HepG2 (cell line): ENCODE data around the gene ZNF71. TPM values are rescaled to one million over a fixed set of nuclear protein-coding genes. Genes with fewer than 3 reads are reported as not detected.

Experiments used
- AHR ChIP-seq: IDR thresholded peaks from 2 replicates; pipeline ENCODE4 v1.6.1; 2018; ENCODE audit warnings: missing genetic modification reagents, missing compliant biosample characterization
- FIP1L1 ChIP-seq: fragments of 200-400 bp; formaldehyde crosslinking; IDR thresholded peaks from 2 replicates; pipeline ENCODE4 v1.6.1; 2018; ENCODE audit warnings: low read depth, mild to moderate bottlenecking, low read length, moderate library complexity, borderline replicate concordance; ENCODE audit not compliant: insufficient read depth
- KDM2A ChIP-seq: sonication (generic); formaldehyde crosslinking; IDR thresholded peaks from 2 replicates; pipeline ENCODE4 v1.4.0; 2020; ENCODE audit warnings: low read depth, missing genetic modification reagents, borderline replicate concordance
- KMT2A ChIP-seq: sonication (generic); formaldehyde crosslinking; IDR thresholded peaks from 2 replicates; pipeline ENCODE4 v1.4.0; 2020; ENCODE audit warnings: missing genetic modification reagents
- MED13 ChIP-seq: sonication (generic); formaldehyde crosslinking; IDR thresholded peaks from 2 replicates; pipeline ENCODE4 v1.5.0; 2020; ENCODE audit warnings: missing genetic modification reagents
- POGZ ChIP-seq: sonication (generic); formaldehyde crosslinking; IDR thresholded peaks from 2 replicates; pipeline ENCODE4 v1.4.0; 2020; ENCODE audit warnings: mild to moderate bottlenecking, missing genetic modification reagents
- RXRB ChIP-seq: IDR thresholded peaks from 2 replicates; pipeline ENCODE4 v1.6.1; 2016; ENCODE audit warnings: borderline replicate concordance, missing genetic modification reagents, missing compliant biosample characterization
- SOX6 ChIP-seq, 2 experiments: fragments of 450-650 bp in 1 of 2; sonication (generic) in 1 of 2; formaldehyde crosslinking in 1 of 2; IDR thresholded peaks; 2 replicates each; pipeline versions ENCODE4 v1.4.0 to v1.6.1; 2017 to 2020; ENCODE audit warnings: antibody characterized with exemption in 1 of 2, mild to moderate bottlenecking in 1 of 2, missing genetic modification reagents in 1 of 2
- SP140L ChIP-seq: sonication (generic); formaldehyde crosslinking; IDR thresholded peaks from 2 replicates; pipeline ENCODE4 v1.4.0; 2020; ENCODE audit warnings: missing genetic modification reagents, borderline replicate concordance
- STAG1 ChIP-seq: sonication (generic); formaldehyde crosslinking; IDR thresholded peaks from 2 replicates; pipeline ENCODE4 v1.4.0; 2020; ENCODE audit warnings: missing genetic modification reagents
- TARDBP ChIP-seq: sonication (generic); formaldehyde crosslinking; IDR thresholded peaks from 2 replicates; pipeline ENCODE4 v1.8.0; 2022; ENCODE audit warnings: mild to moderate bottlenecking, missing genetic modification reagents
- ZNF350 ChIP-seq: sonication (generic); formaldehyde crosslinking; IDR thresholded peaks from 2 replicates; pipeline ENCODE4 v1.4.0; 2020; ENCODE audit warnings: mild to moderate bottlenecking, low read depth, missing genetic modification reagents, borderline replicate concordance
- ZNF543 ChIP-seq: sonication (generic); formaldehyde crosslinking; IDR thresholded peaks from 2 replicates; pipeline ENCODE4 v1.4.0; 2020; ENCODE audit warnings: mild to moderate bottlenecking, missing genetic modification reagents
- ZNF552 ChIP-seq: sonication (generic); formaldehyde crosslinking; IDR thresholded peaks from 2 replicates; pipeline ENCODE4 v1.9.0; 2022; ENCODE audit warnings: missing genetic modification reagents, mild to moderate bottlenecking, borderline replicate concordance
- ZNF605 ChIP-seq: sonication (generic); formaldehyde crosslinking; IDR thresholded peaks from 2 replicates; pipeline ENCODE4 v1.8.0; 2022; ENCODE audit warnings: mild to moderate bottlenecking, missing genetic modification reagents
- ZNF747 ChIP-seq: sonication (generic); formaldehyde crosslinking; IDR thresholded peaks from 2 replicates; pipeline ENCODE4 v1.8.1; 2023; ENCODE audit warnings: missing genetic modification reagents, mild to moderate bottlenecking, borderline replicate concordance
- ZSCAN12 ChIP-seq: sonication (generic); formaldehyde crosslinking; IDR thresholded peaks from 2 replicates; pipeline ENCODE4 v1.9.0; 2021; ENCODE audit warnings: mild to moderate bottlenecking, missing genetic modification reagents
- polyA plus RNA-seq, 8 experiments: library from polyadenylated mRNA; depleted of rRNA in 3 of 8; stranded (reverse) in 7 of 8; unstranded in 1 of 8; fragments of >200 nt; fragmentation: Illumina TruSeq in 4 of 8; extraction: Trizol in 4 of 8; gene quantifications; 2 replicates each; pipeline versions ENCODE4 v1.2.1 to v1.2.3, GENCODE V29; 2011 to 2016; ENCODE audit warnings: low read depth in 4 of 8, missing spikeins in 1 of 8, mixed read lengths in 1 of 8; ENCODE audit not compliant: insufficient read depth in 1 of 8
- total RNA-seq, 5 experiments: library from RNA; depleted of rRNA; stranded (reverse); fragments of >200 nt; fragmentation: Illumina TruSeq; extraction: Trizol; gene quantifications; 2 replicates each; pipeline ENCODE4 v1.2.3, GENCODE V29; 2016; ENCODE audit warnings: low read depth in 1 of 5
- TF ChIP-seq, protein P1 (sequence below), 2 experiments: IDR thresholded peaks; 2 replicates each; pipeline ENCODE4 v1.6.1; 2011 to 2012; ENCODE audit warnings: low read length in 2 of 2, borderline replicate concordance in 1 of 2, low read depth in 1 of 2, mild to moderate bottlenecking in 1 of 2, moderate library complexity in 1 of 2
- TF ChIP-seq, protein P2 (sequence below): IDR thresholded peaks from 2 replicates; pipeline ENCODE4 v1.6.1; 2012; ENCODE audit warnings: inconsistent platforms
- TF ChIP-seq, protein P3 (sequence below): sonication (generic); formaldehyde crosslinking; IDR thresholded peaks from 2 replicates; pipeline ENCODE4 v1.8.1; 2023; ENCODE audit warnings: mild to moderate bottlenecking, missing genetic modification reagents
- TF ChIP-seq, protein P4 (sequence below): sonication (generic); formaldehyde crosslinking; IDR thresholded peaks from 2 replicates; pipeline ENCODE4 v1.8.1; 2022; ENCODE audit warnings: mild to moderate bottlenecking, missing genetic modification reagents
- TF ChIP-seq, protein P5 (sequence below): IDR thresholded peaks from 2 replicates; pipeline ENCODE4 v1.6.1; 2016; ENCODE audit warnings: low read depth, borderline replicate concordance
- TF ChIP-seq, protein P6 (sequence below): IDR thresholded peaks from 2 replicates; pipeline ENCODE4 v1.6.1; 2018; ENCODE audit warnings: missing genetic modification reagents

The ZNF71 gene
- total and polyA plus RNA-seq, 2 of the 13 experiments (the other 11 are each of a cell fraction or from before 2014, with no cell fraction given): 2.2 to 4.4 TPM

DNA sequence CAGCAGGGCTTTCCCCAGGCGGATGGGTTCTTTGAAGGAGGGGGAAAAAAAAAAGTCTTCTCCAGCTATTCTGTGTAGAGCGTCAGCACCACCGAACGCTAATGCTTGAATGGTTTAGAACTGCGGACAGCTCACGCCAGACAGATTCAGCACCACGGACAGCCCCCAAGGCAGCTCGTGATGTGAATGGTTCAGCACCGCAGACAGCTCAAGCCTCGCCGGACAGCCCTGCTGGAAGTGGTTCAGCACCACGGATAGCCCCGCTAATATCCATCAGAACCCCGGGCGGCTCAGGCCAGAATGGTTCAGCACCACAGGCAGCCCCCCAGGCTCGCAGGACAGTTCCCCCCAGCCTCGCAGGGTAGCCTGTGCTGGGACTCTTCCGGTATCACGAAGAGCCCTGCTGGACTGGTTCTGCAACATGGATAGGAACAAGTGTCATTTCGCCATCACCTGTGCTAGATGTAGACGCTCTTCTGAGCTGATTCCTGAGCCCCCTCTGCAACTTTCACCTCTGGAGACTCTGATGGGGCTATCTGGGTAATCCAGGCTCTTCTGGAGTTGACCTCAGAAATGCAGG, 43.0 kb downstream of the ZNF71 start (continued):
- TF ChIP-seq, protein P1, sequence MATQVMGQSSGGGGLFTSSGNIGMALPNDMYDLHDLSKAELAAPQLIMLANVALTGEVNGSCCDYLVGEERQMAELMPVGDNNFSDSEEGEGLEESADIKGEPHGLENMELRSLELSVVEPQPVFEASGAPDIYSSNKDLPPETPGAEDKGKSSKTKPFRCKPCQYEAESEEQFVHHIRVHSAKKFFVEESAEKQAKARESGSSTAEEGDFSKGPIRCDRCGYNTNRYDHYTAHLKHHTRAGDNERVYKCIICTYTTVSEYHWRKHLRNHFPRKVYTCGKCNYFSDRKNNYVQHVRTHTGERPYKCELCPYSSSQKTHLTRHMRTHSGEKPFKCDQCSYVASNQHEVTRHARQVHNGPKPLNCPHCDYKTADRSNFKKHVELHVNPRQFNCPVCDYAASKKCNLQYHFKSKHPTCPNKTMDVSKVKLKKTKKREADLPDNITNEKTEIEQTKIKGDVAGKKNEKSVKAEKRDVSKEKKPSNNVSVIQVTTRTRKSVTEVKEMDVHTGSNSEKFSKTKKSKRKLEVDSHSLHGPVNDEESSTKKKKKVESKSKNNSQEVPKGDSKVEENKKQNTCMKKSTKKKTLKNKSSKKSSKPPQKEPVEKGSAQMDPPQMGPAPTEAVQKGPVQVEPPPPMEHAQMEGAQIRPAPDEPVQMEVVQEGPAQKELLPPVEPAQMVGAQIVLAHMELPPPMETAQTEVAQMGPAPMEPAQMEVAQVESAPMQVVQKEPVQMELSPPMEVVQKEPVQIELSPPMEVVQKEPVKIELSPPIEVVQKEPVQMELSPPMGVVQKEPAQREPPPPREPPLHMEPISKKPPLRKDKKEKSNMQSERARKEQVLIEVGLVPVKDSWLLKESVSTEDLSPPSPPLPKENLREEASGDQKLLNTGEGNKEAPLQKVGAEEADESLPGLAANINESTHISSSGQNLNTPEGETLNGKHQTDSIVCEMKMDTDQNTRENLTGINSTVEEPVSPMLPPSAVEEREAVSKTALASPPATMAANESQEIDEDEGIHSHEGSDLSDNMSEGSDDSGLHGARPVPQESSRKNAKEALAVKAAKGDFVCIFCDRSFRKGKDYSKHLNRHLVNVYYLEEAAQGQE (IDR thresholded peaks at IDR 0.05; ENCODE audit: borderline replicate concordance in 1 of 2, low read depth in 1 of 2, low read length in 2 of 2): peak in 1 of 2 experiments; percentile 100
- TF ChIP-seq KMT2A: peak; percentile 96
- TF ChIP-seq POGZ (CRISPR knock-in tag): peak; percentile 34; the same call in 1 of the 2 replicates
- peak; percentile 100 for TF ChIP-seq ZNF552 (CRISPR knock-in tag)
- peak; percentile 49 for TF ChIP-seq STAG1 (CRISPR knock-in tag)
- peak; percentile 100 for TF ChIP-seq SP140L
- TF ChIP-seq RXRB (CRISPR knock-in tag): peak; percentile 94
- TF ChIP-seq, protein P2, sequence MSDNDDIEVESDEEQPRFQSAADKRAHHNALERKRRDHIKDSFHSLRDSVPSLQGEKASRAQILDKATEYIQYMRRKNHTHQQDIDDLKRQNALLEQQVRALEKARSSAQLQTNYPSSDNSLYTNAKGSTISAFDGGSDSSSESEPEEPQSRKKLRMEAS: peak; percentile 71
- TF ChIP-seq, protein P3, sequence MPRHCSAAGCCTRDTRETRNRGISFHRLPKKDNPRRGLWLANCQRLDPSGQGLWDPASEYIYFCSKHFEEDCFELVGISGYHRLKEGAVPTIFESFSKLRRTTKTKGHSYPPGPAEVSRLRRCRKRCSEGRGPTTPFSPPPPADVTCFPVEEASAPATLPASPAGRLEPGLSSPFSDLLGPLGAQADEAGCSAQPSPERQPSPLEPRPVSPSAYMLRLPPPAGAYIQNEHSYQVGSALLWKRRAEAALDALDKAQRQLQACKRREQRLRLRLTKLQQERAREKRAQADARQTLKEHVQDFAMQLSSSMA (CRISPR knock-in tag): peak; percentile 98
- TF ChIP-seq KDM2A: peak; percentile 99
- TF ChIP-seq, protein P4, sequence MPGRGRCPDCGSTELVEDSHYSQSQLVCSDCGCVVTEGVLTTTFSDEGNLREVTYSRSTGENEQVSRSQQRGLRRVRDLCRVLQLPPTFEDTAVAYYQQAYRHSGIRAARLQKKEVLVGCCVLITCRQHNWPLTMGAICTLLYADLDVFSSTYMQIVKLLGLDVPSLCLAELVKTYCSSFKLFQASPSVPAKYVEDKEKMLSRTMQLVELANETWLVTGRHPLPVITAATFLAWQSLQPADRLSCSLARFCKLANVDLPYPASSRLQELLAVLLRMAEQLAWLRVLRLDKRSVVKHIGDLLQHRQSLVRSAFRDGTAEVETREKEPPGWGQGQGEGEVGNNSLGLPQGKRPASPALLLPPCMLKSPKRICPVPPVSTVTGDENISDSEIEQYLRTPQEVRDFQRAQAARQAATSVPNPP (CRISPR knock-in tag): peak; percentile 89
- TF ChIP-seq ZNF747 (CRISPR knock-in tag): peak; percentile 98
- TF ChIP-seq, protein P5, sequence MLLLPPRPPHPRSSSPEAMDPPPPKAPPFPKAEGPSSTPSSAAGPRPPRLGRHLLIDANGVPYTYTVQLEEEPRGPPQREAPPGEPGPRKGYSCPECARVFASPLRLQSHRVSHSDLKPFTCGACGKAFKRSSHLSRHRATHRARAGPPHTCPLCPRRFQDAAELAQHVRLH (CRISPR knock-in tag): peak; percentile 100
- TF ChIP-seq MED13 (CRISPR knock-in tag): peak; percentile 99
- TF ChIP-seq ZNF543 (CRISPR knock-in tag): peak; percentile 99
- peak; percentile 79 for TF ChIP-seq ZNF350 (CRISPR knock-in tag)
- TF ChIP-seq TARDBP (CRISPR knock-in tag): peak; percentile 64; the same call in 1 of the 2 replicates
- TF ChIP-seq ZNF605 (CRISPR knock-in tag): peak; percentile 99
- no peak for TF ChIP-seq SOX6 (IDR thresholded peaks at IDR 0.05)
- peak; percentile 59 for TF ChIP-seq SOX6 (CRISPR knock-in tag; IDR thresholded peaks at IDR 0.05)
- peak; percentile 100 for TF ChIP-seq AHR (CRISPR knock-in tag)
- TF ChIP-seq, protein P6, sequence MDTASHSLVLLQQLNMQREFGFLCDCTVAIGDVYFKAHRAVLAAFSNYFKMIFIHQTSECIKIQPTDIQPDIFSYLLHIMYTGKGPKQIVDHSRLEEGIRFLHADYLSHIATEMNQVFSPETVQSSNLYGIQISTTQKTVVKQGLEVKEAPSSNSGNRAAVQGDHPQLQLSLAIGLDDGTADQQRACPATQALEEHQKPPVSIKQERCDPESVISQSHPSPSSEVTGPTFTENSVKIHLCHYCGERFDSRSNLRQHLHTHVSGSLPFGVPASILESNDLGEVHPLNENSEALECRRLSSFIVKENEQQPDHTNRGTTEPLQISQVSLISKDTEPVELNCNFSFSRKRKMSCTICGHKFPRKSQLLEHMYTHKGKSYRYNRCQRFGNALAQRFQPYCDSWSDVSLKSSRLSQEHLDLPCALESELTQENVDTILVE: peak; percentile 100
- peak; percentile 100 for TF ChIP-seq ZSCAN12
- no peak for TF ChIP-seq FIP1L1
